ENCODE results near the gene SPZ1.
"Not testable (repeated sequence)": the region's sequence is repeated elsewhere in the genome, so short reads cannot be mapped to it uniquely, and the experiment has no call there.

Gene SPZ1

GRCh38 chr5:80337379-80337778 is 17.6 kb downstream of the SPZ1 start:
- Histone ChIP-seq H3K36me3 (ENCODE audit: control insufficient read depth, insufficient read depth, low read length) (no peaks in the 10 kb centered on the region), H3K27me3 (replicated peaks; ENCODE audit: control insufficient read depth, insufficient read depth, low read length) (no peaks in the 10 kb centered on the region), H3K4me3 (replicated peaks; ENCODE audit: low read depth, low read length) (no peak overlapping the region)
- DNase-seq (ENCODE audit: extremely low read depth, insufficient read length) = no peak
- TF ChIP-seq CTCF (IDR thresholded peaks at IDR 0.05; ENCODE audit: insufficient read depth, low read length, poor library complexity, severe bottlenecking) = no peak

GRCh38 chr5:80339116-80339515 is 19.3 kb downstream of the SPZ1 start:
- Histone ChIP-seq H3K36me3 (ENCODE audit: control insufficient read depth, insufficient read depth, low read length) (no peaks in the 10 kb centered on the region), H3K4me3 (replicated peaks; ENCODE audit: low read depth, low read length) (no peak overlapping the region), H3K27me3 (replicated peaks; ENCODE audit: control insufficient read depth, insufficient read depth, low read length) (no peaks in the 10 kb centered on the region)
- no peak for TF ChIP-seq CTCF (IDR thresholded peaks at IDR 0.05; ENCODE audit: insufficient read depth, low read length, poor library complexity, severe bottlenecking)
- no peak for DNase-seq (ENCODE audit: extremely low read depth, insufficient read length)

GRCh38 chr5:80341016-80341775 is 21.4 kb downstream of the SPZ1 start:
- no peak for DNase-seq (ENCODE audit: extremely low read depth, insufficient read length)
- Histone ChIP-seq H3K27me3 (replicated peaks; ENCODE audit: control insufficient read depth, insufficient read depth, low read length) (no peaks in the 10 kb centered on the region), H3K36me3 (ENCODE audit: control insufficient read depth, insufficient read depth, low read length) (no peaks in the 10 kb centered on the region), H3K4me3 (replicated peaks; ENCODE audit: low read depth, low read length) (no peak overlapping the region)
- no peak for TF ChIP-seq CTCF (IDR thresholded peaks at IDR 0.05; ENCODE audit: insufficient read depth, low read length, poor library complexity, severe bottlenecking)

GRCh38 chr5:80343067-80343466 is 23.3 kb downstream of the SPZ1 start:
- Histone ChIP-seq H3K36me3 (ENCODE audit: control insufficient read depth, insufficient read depth, low read length) (no peaks in the 10 kb centered on the region), H3K27me3 (replicated peaks; ENCODE audit: control insufficient read depth, insufficient read depth, low read length) (no peaks in the 10 kb centered on the region), H3K4me3 (replicated peaks; ENCODE audit: low read depth, low read length) (no peak overlapping the region)
- TF ChIP-seq CTCF (IDR thresholded peaks at IDR 0.05; ENCODE audit: insufficient read depth, low read length, poor library complexity, severe bottlenecking) = no peak
- no peak for DNase-seq (ENCODE audit: extremely low read depth, insufficient read length)

GRCh38 chr5:80346055-80346454 is 26.3 kb downstream of the SPZ1 start:
- peak; percentile 67 for TF ChIP-seq CTCF (IDR thresholded peaks at IDR 0.05; ENCODE audit: insufficient read depth, low read length, poor library complexity, severe bottlenecking)
- DNase-seq (ENCODE audit: extremely low read depth, insufficient read length) = no peak
- no peaks in the 10 kb centered on the region for H3K36me3 ChIP-seq (ENCODE audit: control insufficient read depth, insufficient read depth, low read length)
- H3K27me3 ChIP-seq (replicated peaks; ENCODE audit: control insufficient read depth, insufficient read depth, low read length) = no peaks in the 10 kb centered on the region
- H3K4me3 ChIP-seq (replicated peaks; ENCODE audit: low read depth, low read length) = no peak overlapping the region

GRCh38 chr5:80348171-80348570 is 28.4 kb downstream of the SPZ1 start:
- Histone ChIP-seq H3K4me3 (replicated peaks; ENCODE audit: low read depth, low read length) (no peak overlapping the region), H3K36me3 (ENCODE audit: control insufficient read depth, insufficient read depth, low read length) (no peaks in the 10 kb centered on the region), H3K27me3 (replicated peaks; ENCODE audit: control insufficient read depth, insufficient read depth, low read length) (no peaks in the 10 kb centered on the region)
- no peak for DNase-seq (ENCODE audit: extremely low read depth, insufficient read length)
- TF ChIP-seq CTCF (IDR thresholded peaks at IDR 0.05; ENCODE audit: insufficient read depth, low read length, poor library complexity, severe bottlenecking) = no peak

GRCh38 chr5:80351019-80351418 is 31.2 kb downstream of the SPZ1 start:
- not testable (repeated sequence) for DNase-seq (ENCODE audit: extremely low read depth, insufficient read length)

More at GRCh38 chr5:80351019-80351418, 31.2 kb downstream of the SPZ1 start:
- not testable (repeated sequence) for H3K36me3 ChIP-seq (ENCODE audit: control insufficient read depth, insufficient read depth, low read length); H3K4me3 ChIP-seq (replicated peaks; ENCODE audit: low read depth, low read length); H3K27me3 ChIP-seq (replicated peaks; ENCODE audit: control insufficient read depth, insufficient read depth, low read length)

All from GM06990 (cell line).